Endothelial cell of umbilical vein (primary cell): Measurements from ENCODE around the gene AP4B1.

Source experiments
- EZH2 ChIP-seq: IDR thresholded peaks from 2 replicates; pipeline ENCODE4 v1.6.1; 2012; ENCODE audit warnings: borderline replicate concordance, low read depth, mild to moderate bottlenecking, moderate library complexity, low read length, inconsistent platforms; ENCODE audit not compliant: severe bottlenecking
- FOS ChIP-seq: IDR thresholded peaks from 2 replicates; pipeline ENCODE4 v1.6.1; 2011; ENCODE audit warnings: mild to moderate bottlenecking, low read length, moderate library complexity, borderline replicate concordance; ENCODE audit not compliant: insufficient read depth
- JUN ChIP-seq: IDR thresholded peaks from 2 replicates; pipeline ENCODE4 v1.6.1; 2011; ENCODE audit warnings: borderline replicate concordance, low read depth; ENCODE audit not compliant: insufficient read length, insufficient read depth
- MYC ChIP-seq: IDR thresholded peaks from one replicate; pipeline ENCODE4 v1.6.1; 2011; ENCODE audit warnings: mild to moderate bottlenecking, low read depth, low read length
- POLR2A ChIP-seq: IDR thresholded peaks from 2 replicates; pipeline ENCODE4 v1.6.1; 2012; ENCODE audit warnings: low read depth, mild to moderate bottlenecking, control low read depth, low read length
- POLR2AphosphoS5 ChIP-seq: IDR thresholded peaks from 2 replicates; pipeline ENCODE4 v1.6.1; 2012; ENCODE audit warnings: low read depth, mild to moderate bottlenecking, control low read depth, low read length, moderate library complexity; ENCODE audit not compliant: insufficient read depth
- TF ChIP-seq, protein P1 (sequence below), 2 donors: IDR thresholded peaks; 1 replicate in 1 of 2; 2 replicates in 1 of 2; pipeline ENCODE4 v1.5.1; 2011; ENCODE audit warnings: low read length in 2 of 2, mild to moderate bottlenecking in 2 of 2, moderate library complexity in 2 of 2, control low read depth in 1 of 2, inconsistent platforms in 1 of 2, low read depth in 1 of 2; ENCODE audit not compliant: insufficient read depth in 1 of 2; ENCODE audit errors: extremely low read depth in 1 of 2
- TF ChIP-seq, protein P2 (sequence below): IDR thresholded peaks from 2 replicates; pipeline ENCODE4 v1.6.1; 2011; ENCODE audit not compliant: insufficient read depth, insufficient read length

DNA sequence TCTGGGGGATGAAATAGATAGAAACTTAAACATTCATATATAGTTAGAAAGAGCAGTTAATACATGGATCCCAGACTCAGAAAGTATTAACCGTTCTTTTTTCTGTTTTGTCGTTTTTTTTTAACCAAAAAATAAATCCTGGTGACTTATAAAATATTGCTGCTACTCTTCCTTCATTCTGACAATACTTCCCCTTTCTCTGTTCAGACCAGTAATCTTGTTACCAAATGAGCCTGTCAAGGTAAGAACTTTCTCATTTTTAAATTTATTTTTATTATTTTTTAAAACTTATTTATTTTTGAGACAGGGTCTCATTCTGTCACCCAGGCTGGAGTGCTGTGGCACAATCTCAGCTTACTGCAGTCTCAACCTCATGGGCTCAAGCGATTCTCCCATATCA is 46.8 kb downstream of the AP4B1 start:
- TF ChIP-seq, protein P1, sequence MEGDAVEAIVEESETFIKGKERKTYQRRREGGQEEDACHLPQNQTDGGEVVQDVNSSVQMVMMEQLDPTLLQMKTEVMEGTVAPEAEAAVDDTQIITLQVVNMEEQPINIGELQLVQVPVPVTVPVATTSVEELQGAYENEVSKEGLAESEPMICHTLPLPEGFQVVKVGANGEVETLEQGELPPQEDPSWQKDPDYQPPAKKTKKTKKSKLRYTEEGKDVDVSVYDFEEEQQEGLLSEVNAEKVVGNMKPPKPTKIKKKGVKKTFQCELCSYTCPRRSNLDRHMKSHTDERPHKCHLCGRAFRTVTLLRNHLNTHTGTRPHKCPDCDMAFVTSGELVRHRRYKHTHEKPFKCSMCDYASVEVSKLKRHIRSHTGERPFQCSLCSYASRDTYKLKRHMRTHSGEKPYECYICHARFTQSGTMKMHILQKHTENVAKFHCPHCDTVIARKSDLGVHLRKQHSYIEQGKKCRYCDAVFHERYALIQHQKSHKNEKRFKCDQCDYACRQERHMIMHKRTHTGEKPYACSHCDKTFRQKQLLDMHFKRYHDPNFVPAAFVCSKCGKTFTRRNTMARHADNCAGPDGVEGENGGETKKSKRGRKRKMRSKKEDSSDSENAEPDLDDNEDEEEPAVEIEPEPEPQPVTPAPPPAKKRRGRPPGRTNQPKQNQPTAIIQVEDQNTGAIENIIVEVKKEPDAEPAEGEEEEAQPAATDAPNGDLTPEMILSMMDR (IDR thresholded peaks at IDR 0.05; ENCODE audit: extremely low read depth in 1 of 2, insufficient read depth in 1 of 2, low read depth in 1 of 2, low read length in 2 of 2) = no peak
- TF ChIP-seq EZH2 (no peak), POLR2A (no peak), MYC (no peak), FOS (no peak), POLR2AphosphoS5 (no peak), JUN (no peak)
- TF ChIP-seq, protein P2, sequence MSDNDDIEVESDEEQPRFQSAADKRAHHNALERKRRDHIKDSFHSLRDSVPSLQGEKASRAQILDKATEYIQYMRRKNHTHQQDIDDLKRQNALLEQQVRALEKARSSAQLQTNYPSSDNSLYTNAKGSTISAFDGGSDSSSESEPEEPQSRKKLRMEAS = no peak
